Fibroblast of lung (primary cell): ENCODE measurements around the gene NAA10.

Experiments
- EZH2 ChIP-seq: IDR thresholded peaks from 2 replicates; pipeline ENCODE4 v1.5.1; 2012; ENCODE audit warnings: low read length, control low read depth, mild to moderate bottlenecking; ENCODE audit errors: missing control alignments
- TF ChIP-seq, protein P1 (sequence below), 2 donors: IDR thresholded peaks in 1 of 2; conservative IDR thresholded peaks in 1 of 2; 1 replicate in 1 of 2; 2 replicates in 1 of 2; pipeline ENCODE4 v1.5.1; 2011 to 2012; ENCODE audit warnings: low read length in 2 of 2, control low read depth in 1 of 2, inconsistent platforms in 1 of 2, low read depth in 1 of 2, mild to moderate bottlenecking in 1 of 2

DNA sequence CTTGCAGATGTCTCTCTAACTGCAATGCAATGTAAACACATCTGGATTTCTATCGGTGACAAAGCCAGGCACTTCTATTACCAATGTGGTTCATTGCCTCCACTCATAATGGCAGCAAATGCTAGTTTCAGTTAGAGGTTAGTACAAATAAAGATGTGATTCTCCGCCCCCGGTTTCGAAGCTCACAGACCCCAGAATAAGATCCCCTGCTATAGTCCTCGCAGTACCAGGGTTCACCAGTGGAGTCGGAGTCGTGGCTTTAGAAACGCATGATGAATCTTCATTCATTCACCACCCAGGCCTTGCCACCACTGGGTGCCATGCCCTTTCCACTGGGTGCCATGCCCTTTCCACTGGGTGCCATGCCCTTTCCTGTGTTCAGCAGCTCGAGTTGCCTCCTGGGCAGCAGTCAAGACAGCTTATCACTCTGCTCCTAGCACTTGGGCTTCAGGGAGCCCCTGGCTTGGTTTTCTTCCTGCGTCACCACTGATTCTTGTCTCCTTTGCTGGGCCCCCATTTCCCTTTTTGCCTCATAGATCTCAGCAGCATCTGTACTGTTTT lies 3.5 kb upstream of the NAA10 start:
- TF ChIP-seq EZH2: no peak
- TF ChIP-seq, protein P1, sequence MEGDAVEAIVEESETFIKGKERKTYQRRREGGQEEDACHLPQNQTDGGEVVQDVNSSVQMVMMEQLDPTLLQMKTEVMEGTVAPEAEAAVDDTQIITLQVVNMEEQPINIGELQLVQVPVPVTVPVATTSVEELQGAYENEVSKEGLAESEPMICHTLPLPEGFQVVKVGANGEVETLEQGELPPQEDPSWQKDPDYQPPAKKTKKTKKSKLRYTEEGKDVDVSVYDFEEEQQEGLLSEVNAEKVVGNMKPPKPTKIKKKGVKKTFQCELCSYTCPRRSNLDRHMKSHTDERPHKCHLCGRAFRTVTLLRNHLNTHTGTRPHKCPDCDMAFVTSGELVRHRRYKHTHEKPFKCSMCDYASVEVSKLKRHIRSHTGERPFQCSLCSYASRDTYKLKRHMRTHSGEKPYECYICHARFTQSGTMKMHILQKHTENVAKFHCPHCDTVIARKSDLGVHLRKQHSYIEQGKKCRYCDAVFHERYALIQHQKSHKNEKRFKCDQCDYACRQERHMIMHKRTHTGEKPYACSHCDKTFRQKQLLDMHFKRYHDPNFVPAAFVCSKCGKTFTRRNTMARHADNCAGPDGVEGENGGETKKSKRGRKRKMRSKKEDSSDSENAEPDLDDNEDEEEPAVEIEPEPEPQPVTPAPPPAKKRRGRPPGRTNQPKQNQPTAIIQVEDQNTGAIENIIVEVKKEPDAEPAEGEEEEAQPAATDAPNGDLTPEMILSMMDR (conservative IDR thresholded peaks at IDR 0.05 in 1 of 2, IDR thresholded peaks at IDR 0.05 in 1 of 2; ENCODE audit: low read depth in 1 of 2, low read length in 2 of 2): no peak
